ENCODE results near the gene PRKAG1.

- TF ChIP-seq CTCF (IDR thresholded peaks at IDR 0.05), result no peak
- TF ChIP-seq POLR2A (IDR thresholded peaks at IDR 0.05), result no peak
Measured at GRCh38 chr12:49032679-49033447, 14.3 kb upstream of the PRKAG1 start.

All from adrenal gland (tissue), 5 donors.